HG03108 (cell line): Measurements from ENCODE around the gene NIT2.

Source experiments
- ATAC-seq: cut with Tn5 transposase; IDR thresholded peaks from one replicate; pipeline ENCODE4 v1.9.1; 2021; ENCODE audit warnings: moderate library complexity; ENCODE audit not compliant: unreplicated experiment

The NIT2 gene

GRCh38 chr3:100395679-100396431 lies 61.3 kb downstream of the NIT2 start:
- no peak for ATAC-seq

GRCh38 chr3:100396967-100397366 lies 62.4 kb downstream of the NIT2 start:
- ATAC-seq, result no peak

- no peak for ATAC-seq
Observed at GRCh38 chr3:100399341-100400071, 64.9 kb downstream of the NIT2 start.

GRCh38 chr3:100400419-100400779 lies 65.8 kb downstream of the NIT2 start:
- peak; percentile 10 for ATAC-seq

- peak; percentile 85 for ATAC-seq
Observed at GRCh38 chr3:100400780-100401673, 66.5 kb downstream of the NIT2 start, which contains the start of the genes LNP1 and TOMM70. Gene LNP1, plus strand, starts transcription at chr3:100401539. Its CDS starts 28,191 bp downstream, at chr3:100429730. Gene TOMM70, minus strand, starts transcription at chr3:100401089. Its CDS starts 140 bp downstream, at chr3:100400949.

GRCh38 chr3:100401674-100402041 lies 67.1 kb downstream of the NIT2 start:
- ATAC-seq, result peak; percentile 6

- no peak for ATAC-seq
Observed at GRCh38 chr3:100402256-100402655, 67.7 kb downstream of the NIT2 start.

GRCh38 chr3:100402891-100403290 lies 68.3 kb downstream of the NIT2 start:
- no peak for ATAC-seq

- ATAC-seq, result no peak
Observed at GRCh38 chr3:100403362-100404249, 69.0 kb downstream of the NIT2 start.

- no peak for ATAC-seq
Observed at GRCh38 chr3:100404250-100404548, 69.6 kb downstream of the NIT2 start.

GRCh38 chr3:100407164-100407563 lies 72.6 kb downstream of the NIT2 start:
- ATAC-seq, result no peak

- no peak for ATAC-seq
Observed at GRCh38 chr3:100407977-100408532, 73.5 kb downstream of the NIT2 start.
